HCT116 (cell line): ENCODE measurements around the gene IL1RL1. TPM values are rescaled to one million over a fixed set of nuclear protein-coding genes. Genes with fewer than 3 reads are reported as not detected.

Source experiments
- ATAC-seq: fragments of 200-7000 bp; cut with Tn5 transposase; 2 replicates; pipeline ENCODE4 v1.9.1; 2020; ENCODE audit warnings: mild to moderate bottlenecking, moderate library complexity
- BruUV-seq: library from RNA; stranded (reverse); fragments of 400-500 nt; replicated peaks from 2 replicates; lab custom pipeline; 2021; lab: Mats Ljungman, UMichigan
- CTCF ChIA-PET: fragments of 300-600 bp; sonication (Branson Sonifier 250); formaldehyde crosslinking; loops from one replicate; lab custom pipeline; 2021; ENCODE audit warnings: antibody characterized with exemption; lab: Charles Lee
- POLR2A ChIA-PET: fragments of 300-600, 350-600 bp; sonication (Branson Sonifier 250); formaldehyde crosslinking; loops from one replicate; lab custom pipeline; 2021; ENCODE audit warnings: antibody characterized with exemption; lab: Charles Lee
- RAD21 ChIA-PET, 2 experiments: fragments of 300-600 bp; sonication (Branson Sonifier 250); formaldehyde crosslinking; loops; one replicate each; lab custom pipeline; 2023; ENCODE audit warnings: low total read pairs in 2 of 2; ENCODE audit not compliant: uncharacterized antibody in 2 of 2, unreplicated experiment in 2 of 2, low non-redundant PET in 1 of 2; lab: Charles Lee
- DNase-seq: peaks from one replicate; pipeline ENCODE4 v3.0.0-alpha.2; 2010; ENCODE audit warnings: low read depth, low spot score
- H2AFZ ChIP-seq: fragments of 200-600 bp; shearing (Covaris generic), sonication (generic); 2 replicates; pipeline ENCODE4 v1.6.1; 2017; ENCODE audit warnings: low read depth, mixed run types, mixed read lengths, antibody characterized with exemption, low read length; ENCODE audit not compliant: poor library complexity, severe bottlenecking
- H3K27ac ChIP-seq: 2 replicates; pipeline ENCODE4 v1.5.1; 2012; ENCODE audit warnings: low read depth, low read length
- H3K27me3 ChIP-seq: fragments of 200-600 bp; sonication (generic); 2 replicates; pipeline ENCODE4 v1.6.1; 2016; ENCODE audit warnings: mixed run types, low read length, mixed read lengths; ENCODE audit not compliant: insufficient read depth
- H3K36me3 ChIP-seq, 2 experiments: fragments of 200-500 bp in 1 of 2; fragments of 200-600 bp in 1 of 2; sonication (Bioruptor generic) in 1 of 2; sonication (generic) in 1 of 2; 2 replicates each; pipeline versions ENCODE4 v1.5.1 to v1.6.1; 2014 to 2016; ENCODE audit warnings: low read length in 2 of 2, inconsistent platforms in 1 of 2, mixed read lengths in 1 of 2, mixed run types in 1 of 2; ENCODE audit not compliant: insufficient read depth in 2 of 2, control insufficient read depth in 1 of 2
- H3K4me1 ChIP-seq, 2 experiments: fragments of 200-600 bp in 1 of 2; sonication (generic) in 1 of 2; 2 replicates each; pipeline versions ENCODE4 v1.5.1 to v1.6.1; 2012 to 2017; ENCODE audit warnings: low read length in 2 of 2, inconsistent platforms in 1 of 2, mild to moderate bottlenecking in 1 of 2, mixed read lengths in 1 of 2, mixed run types in 1 of 2, moderate library complexity in 1 of 2; ENCODE audit not compliant: insufficient read depth in 2 of 2, control insufficient read depth in 1 of 2
- H3K4me2 ChIP-seq: fragments of 200-600 bp; sonication (generic); 2 replicates; pipeline ENCODE4 v1.6.1; 2017; ENCODE audit warnings: mixed run types, low read length, mixed read lengths
- H3K4me3 ChIP-seq, 2 experiments: fragments of 200-600 bp in 1 of 2; sonication (generic) in 1 of 2; replicated peaks in 1 of 2; 2 replicates each; pipeline ENCODE4 v1.5.1; 2011 to 2016; ENCODE audit warnings: low read length in 2 of 2, control low read depth in 1 of 2, low read depth in 1 of 2, mild to moderate bottlenecking in 1 of 2, mixed read lengths in 1 of 2, mixed run types in 1 of 2
- H3K79me2 ChIP-seq: fragments of 200-600 bp; sonication (generic); 2 replicates; pipeline ENCODE4 v1.6.1; 2017; ENCODE audit warnings: mild to moderate bottlenecking, mixed run types, low read length, moderate library complexity, mixed read lengths; ENCODE audit not compliant: insufficient read depth
- H3K9ac ChIP-seq: fragments of 200-600 bp; sonication (generic); 2 replicates; pipeline ENCODE4 v1.6.1; 2016; ENCODE audit warnings: low read length, mixed read lengths
- H3K9me2 ChIP-seq: fragments of 200-600 bp; sonication (generic), shearing (Covaris generic); 2 replicates; pipeline ENCODE4 v1.6.1; 2017; ENCODE audit warnings: mixed run types, mild to moderate bottlenecking, moderate library complexity; ENCODE audit not compliant: insufficient read depth
- H3K9me3 ChIP-seq, 2 experiments: fragments of 200-500 bp in 1 of 2; fragments of 200-600 bp in 1 of 2; sonication (Bioruptor generic) in 1 of 2; sonication (generic) in 1 of 2; 2 replicates each; pipeline ENCODE4 v1.6.1; 2014 to 2017; ENCODE audit warnings: low read length in 2 of 2, mixed read lengths in 2 of 2, inconsistent platforms in 1 of 2, low read depth in 1 of 2, mild to moderate bottlenecking in 1 of 2, mixed run types in 1 of 2, moderate library complexity in 1 of 2; ENCODE audit not compliant: control insufficient read depth in 1 of 2, insufficient read depth in 1 of 2
- H4K20me1 ChIP-seq: fragments of 200-600 bp; sonication (generic), shearing (Covaris generic); 2 replicates; pipeline ENCODE4 v1.6.1; 2017; ENCODE audit warnings: mixed run types, mild to moderate bottlenecking, moderate library complexity; ENCODE audit not compliant: insufficient read depth
- CEBPB ChIP-seq: IDR thresholded peaks from 2 replicates; pipeline ENCODE4 v1.6.1; 2012; ENCODE audit warnings: low read depth
- ELF1 ChIP-seq: IDR thresholded peaks from 2 replicates; pipeline ENCODE4 v1.6.1; 2012; ENCODE audit warnings: low read depth, borderline replicate concordance
- EZH2 ChIP-seq: fragments of 200-600 bp; sonication (generic); IDR thresholded peaks from 2 replicates; pipeline ENCODE4 v1.6.1; 2017; ENCODE audit warnings: antibody characterized with exemption, mixed run types
- FOSL1 ChIP-seq: IDR thresholded peaks from 2 replicates; pipeline ENCODE4 v1.6.1; 2012; ENCODE audit warnings: low read depth
- JUND ChIP-seq: IDR thresholded peaks from 2 replicates; pipeline ENCODE4 v1.6.1; 2012
- MAX ChIP-seq: IDR thresholded peaks from 2 replicates; pipeline ENCODE4 v1.6.1; 2012
- POLR2A ChIP-seq: IDR thresholded peaks from 2 replicates; pipeline ENCODE4 v1.7.0; 2011; ENCODE audit warnings: borderline replicate concordance; ENCODE audit not compliant: insufficient read depth, insufficient read length; ENCODE audit errors: extremely low read depth
- REST ChIP-seq: IDR thresholded peaks from 2 replicates; pipeline ENCODE4 v1.6.1; 2012; ENCODE audit warnings: low read depth
- SP1 ChIP-seq: IDR thresholded peaks from 2 replicates; pipeline ENCODE4 v1.6.1; 2012; ENCODE audit warnings: low read depth
- SRF ChIP-seq: IDR thresholded peaks from 2 replicates; pipeline ENCODE4 v1.6.1; 2012; ENCODE audit warnings: low read depth
- TCF7L2 ChIP-seq: IDR thresholded peaks from 2 replicates; pipeline ENCODE4 v1.7.0; 2011; ENCODE audit warnings: borderline replicate concordance, inconsistent platforms; ENCODE audit not compliant: insufficient read depth, insufficient read length; ENCODE audit errors: extremely low read depth
- ZFX ChIP-seq: fragments of 450-650 bp; IDR thresholded peaks from 2 replicates; pipeline ENCODE4 v1.6.1; 2017
- intact Hi-C: fragments of 100-400 bp; cut with micrococcal nuclease; formaldehyde crosslinking; loops from 2 replicates; pipeline ENCODE4 v1.10.0; 2022
- total RNA-seq: library from RNA; stranded (reverse); gene quantifications from one replicate; pipeline ENCODE4 v1.2.1, GENCODE V29; 2021; ENCODE audit not compliant: unreplicated experiment

Gene IL1RL1
- total RNA-seq, 1 experiment from 2014 or later, result not detected

GRCh38 chr2:102396012-102396411 is 84.6 kb downstream of the IL1RL1 start:
- ChIA-PET POLR2A (no interaction called here), RAD21 (no interaction called here), CTCF (no interaction called here)
- Histone ChIP-seq H3K4me3 (no peak overlapping the region), H3K27ac (no peak overlapping the region), H3K79me2 (no peaks in the 10 kb centered on the region), H3K9me3 (no peaks in the 10 kb centered on the region), H3K4me2 (no peak overlapping the region), H3K4me1 (no peaks in the 10 kb centered on the region), H3K9ac (no peak overlapping the region), H3K27me3 (no peaks in the 10 kb centered on the region), H2AFZ (no peak overlapping the region), H3K36me3 (no peaks in the 10 kb centered on the region), H3K9me2 (no peaks in the 10 kb centered on the region), H4K20me1 (no peaks in the 10 kb centered on the region)
- BruUV-seq, result no TSS peak
- DNase-seq (no peak), ATAC-seq (no peak)
- TF ChIP-seq JUND, result no peak
- no peak for TF ChIP-seq ELF1
- no peak for TF ChIP-seq TCF7L2
- no peak for TF ChIP-seq EZH2
- TF ChIP-seq FOSL1, result no peak
- TF ChIP-seq MAX, result no peak
- TF ChIP-seq SRF, result no peak
- no peak for TF ChIP-seq POLR2A
- no peak for TF ChIP-seq SP1
- no peak for TF ChIP-seq CEBPB
- TF ChIP-seq REST, result no peak
- TF ChIP-seq ZFX, result no peak
- intact Hi-C loops, result no loop called here
